Measurements from ENCODE around the gene FYCO1. TPM values are rescaled to one million over a fixed set of nuclear protein-coding genes. Genes with fewer than 3 reads are reported as not detected.

Gene FYCO1
- total and polyA plus RNA-seq, 2 of the 8 experiments (the other 6 are each of a cell fraction or from before 2014, with no cell fraction given) = 4.8 to 10.8 TPM

DNA sequence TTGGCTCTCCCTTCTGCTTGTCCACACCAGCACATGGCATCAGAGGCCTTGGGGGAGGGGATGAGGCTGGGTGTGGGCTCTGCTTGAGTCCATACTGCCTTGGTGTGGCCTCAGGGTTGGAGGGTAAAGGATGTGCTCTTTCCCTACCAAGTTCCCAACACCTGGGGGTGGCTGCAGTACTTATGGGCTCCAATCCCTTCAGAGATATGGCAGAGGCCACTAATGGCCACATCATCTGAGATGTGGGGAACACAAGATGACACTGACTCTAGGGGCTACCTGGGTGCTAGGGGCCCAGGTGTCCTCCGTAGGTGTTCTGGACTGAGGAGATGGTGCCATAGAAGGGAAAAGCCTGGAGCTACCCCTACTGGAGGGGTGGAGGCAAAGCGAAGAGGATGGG, 45.5 kb downstream of the FYCO1 start:
- H4K8ac ChIP-seq (ENCODE audit: extremely low read depth, insufficient read depth, low read length) = no peak overlapping the region
- H3K4ac ChIP-seq (replicated peaks; ENCODE audit: insufficient read length, low read depth, low read length) = no peak overlapping the region
- H3K9ac ChIP-seq (replicated peaks in 1 of 4; ENCODE audit: extremely low read depth in 1 of 4, low read depth in 3 of 4, low read length in 3 of 4) = no peak overlapping the region
- H3K14ac ChIP-seq (ENCODE audit: insufficient read length) = no peak overlapping the region
- no peak overlapping the region for H3K4me3 ChIP-seq (ENCODE audit: extremely low read depth in 1 of 4, insufficient read depth in 2 of 4, low read depth in 3 of 4, low read length in 4 of 4)
- FAIRE-seq = no peak
- 86% methylated on average over 2 of the region's 2 CpGs; no CpG with 5 or more reads in 1 of the 2 experiments for WGBS, 2 experiments (ENCODE audit: extremely low coverage in 1 of 2, insufficient coverage in 1 of 2, insufficient read length in 1 of 2, insufficient replicate concordance in 2 of 2, low coverage in 1 of 2, low lambda C conversion rate in 2 of 2, missing lambda C conversion rate in 1 of 2)
- no peak overlapping the region for H2BK5ac ChIP-seq (ENCODE audit: low read depth, low read length)
- POLR2A ChIA-PET (ENCODE audit: partially characterized antibody) = no interaction called here
- DNase-seq (ENCODE audit: low read depth in 1 of 2, low spot score in 2 of 2) = no peak
- no peaks in the 10 kb centered on the region for H3K79me2 ChIP-seq (ENCODE audit: control insufficient read depth in 1 of 2, insufficient read depth in 2 of 2, low read length in 2 of 2)
- no peaks in the 10 kb centered on the region for H3K4me1 ChIP-seq (replicated peaks in 1 of 4; ENCODE audit: control insufficient read depth in 3 of 4, insufficient read depth in 4 of 4, low read length in 3 of 4)
- H3K23ac ChIP-seq (ENCODE audit: insufficient read length) = no peak overlapping the region
- H4K5ac ChIP-seq (ENCODE audit: insufficient read length, low read depth, low read length) = no peak overlapping the region
- H3K27me3 ChIP-seq (replicated peaks in 1 of 4; ENCODE audit: control insufficient read depth in 3 of 4, extremely low read depth in 1 of 4, insufficient read depth in 3 of 4, low read length in 3 of 4) = no peaks in the 10 kb centered on the region; a peak in 1 of 7 replicates
- no peak overlapping the region for H2BK120ac ChIP-seq (replicated peaks; ENCODE audit: low read depth, low read length)
- H3K4me2 ChIP-seq (ENCODE audit: insufficient read depth in 1 of 2, low read depth in 2 of 2, low read length in 2 of 2) = no peak overlapping the region
- H2BK12ac ChIP-seq (ENCODE audit: low read depth, low read length) = no peak overlapping the region
- H4K20me1 ChIP-seq (replicated peaks in 1 of 2; ENCODE audit: control insufficient read depth in 1 of 2, insufficient read depth in 2 of 2, low read length in 2 of 2) = peaks cover 0 to 2% of the 10 kb centered on the region in 2 experiments
- H3K56ac ChIP-seq (replicated peaks; ENCODE audit: insufficient read length, low read depth, low read length) = no peak overlapping the region
- no peak overlapping the region for H3K27ac ChIP-seq (ENCODE audit: low read depth, low read length)
- no peak overlapping the region for H2AK5ac ChIP-seq (ENCODE audit: low read depth, low read length)
- H3K36me3 ChIP-seq (ENCODE audit: control insufficient read depth in 2 of 4, insufficient read depth in 4 of 4, low read length in 3 of 4) = peaks cover 13 to 69% (median 59%) of the 10 kb centered on the region in 4 experiments; a peak in 7 of 8 replicates
- H2AFZ ChIP-seq (ENCODE audit: low read length) = no peak overlapping the region
- no peaks in the 10 kb centered on the region for H3K9me3 ChIP-seq (ENCODE audit: insufficient read depth in 2 of 2, low read depth in 1 of 2, low read length in 1 of 2)
- no peak overlapping the region for H2BK20ac ChIP-seq (ENCODE audit: low read length)
- no peaks in the 10 kb centered on the region for H3K79me1 ChIP-seq (ENCODE audit: low read depth, low read length)
- no peaks in the 10 kb centered on the region for H3K23me2 ChIP-seq (ENCODE audit: low read depth, low read length)
- no peak overlapping the region for H3K18ac ChIP-seq (ENCODE audit: extremely low read depth, low read length)
- no peak overlapping the region for H2BK15ac ChIP-seq (ENCODE audit: low read length)
- CTCF ChIA-PET (ENCODE audit: partially characterized antibody) = interaction anchor here (0.8 to 2.7 kb wide), 5 partner anchors 11 to 129 kb away, joined by 3 to 20 read pairs (median 5); no protein-coding TSS in a partner anchor
- no peak overlapping the region for H4K91ac ChIP-seq (replicated peaks; ENCODE audit: insufficient read length, low read length)
- no peak for TF ChIP-seq KDM4A (IDR thresholded peaks at IDR 0.05; ENCODE audit: low read depth, low read length, severe bottlenecking)
- no peak for TF ChIP-seq CHD1 (IDR thresholded peaks at IDR 0.05; ENCODE audit: low read depth, low read length)
- TF ChIP-seq EGR1 (IDR thresholded peaks at IDR 0.05; ENCODE audit: borderline replicate concordance, low read depth, low read length) = no peak
- TF ChIP-seq HDAC2 (IDR thresholded peaks at IDR 0.05; ENCODE audit: borderline replicate concordance in 1 of 2, low read depth in 2 of 2, low read length in 2 of 2) = no peak
- no peak for TF ChIP-seq CBX5 (IDR thresholded peaks at IDR 0.05; ENCODE audit: low read depth, low read length)
- TF ChIP-seq POLR2A (IDR thresholded peaks at IDR 0.05; ENCODE audit: control extremely low read depth in 1 of 2, low read depth in 2 of 2, low read length in 2 of 2) = no peak
- TF ChIP-seq HDAC6 (IDR thresholded peaks at IDR 0.05; ENCODE audit: low read depth, low read length) = no peak
- no peak for TF ChIP-seq CEBPB (IDR thresholded peaks at IDR 0.05; ENCODE audit: low read depth, low read length)
- no peak for TF ChIP-seq SIRT6 (IDR thresholded peaks at IDR 0.05; ENCODE audit: low read length)
- no peak for TF ChIP-seq PHF8 (conservative IDR thresholded peaks at IDR 0.05; ENCODE audit: low read depth, low read length)
- no peak for TF ChIP-seq RNF2 (IDR thresholded peaks at IDR 0.05; ENCODE audit: borderline replicate concordance, low read depth, low read length, missing control alignments, poor library complexity, severe bottlenecking)
- TF ChIP-seq SRF (IDR thresholded peaks at IDR 0.05; ENCODE audit: low read depth, low read length) = no peak
- TF ChIP-seq SIN3A (conservative IDR thresholded peaks at IDR 0.05 in 1 of 2, IDR thresholded peaks at IDR 0.05 in 1 of 2; ENCODE audit: low read depth in 1 of 2, low read length in 2 of 2) = no peak
- no peak for TF ChIP-seq E2F6 (IDR thresholded peaks at IDR 0.05)
